Measurements from ENCODE around the gene TNFSF13B. TPM values are rescaled to one million over a fixed set of nuclear protein-coding genes. Genes with fewer than 3 reads are reported as not detected.
A peak's percentile ranks its signal among the peaks of the same experiment; 100 is the strongest.

The TNFSF13B gene
- total and polyA plus RNA-seq, 5 donors = 1.4 to 4.6 (median 2.5) TPM

- intact Hi-C loops (cut with DNase I) = no loop called here
- 90% methylated on average over 9 of the region's 9 CpGs for WGBS
- Histone ChIP-seq H3K9me3 (ENCODE audit: control insufficient read depth, low read length) (no peaks in the 10 kb centered on the region), H3K27ac (ENCODE audit: low read length) (no peak overlapping the region), H3K4me1 (ENCODE audit: control insufficient read depth, insufficient read depth, low read length) (no peaks in the 10 kb centered on the region), H3K4me3 (ENCODE audit: low read length) (no peak overlapping the region), H3K27me3 (ENCODE audit: control insufficient read depth, insufficient read depth) (no peaks in the 10 kb centered on the region)
- no peak for ATAC-seq
- DNase-seq = no peak
Measured at GRCh38 chr13:108350579-108350978, 81.1 kb downstream of the TNFSF13B start.

GRCh38 chr13:108352599-108352998, 83.1 kb downstream of the TNFSF13B start:
- DNase-seq (no peak), ATAC-seq (peak; percentile 73 to 84)
- Histone ChIP-seq H3K4me3 (ENCODE audit: low read length) (no peak overlapping the region), H3K27me3 (ENCODE audit: control insufficient read depth, insufficient read depth) (no peaks in the 10 kb centered on the region), H3K4me1 (ENCODE audit: control insufficient read depth, insufficient read depth, low read length) (no peaks in the 10 kb centered on the region), H3K27ac (ENCODE audit: low read length) (no peak overlapping the region), H3K9me3 (ENCODE audit: control insufficient read depth, low read length) (no peaks in the 10 kb centered on the region)
- WGBS = 32% methylated on average over 3 of the region's 3 CpGs
- intact Hi-C loops (cut with DNase I) = no loop called here

DNA sequence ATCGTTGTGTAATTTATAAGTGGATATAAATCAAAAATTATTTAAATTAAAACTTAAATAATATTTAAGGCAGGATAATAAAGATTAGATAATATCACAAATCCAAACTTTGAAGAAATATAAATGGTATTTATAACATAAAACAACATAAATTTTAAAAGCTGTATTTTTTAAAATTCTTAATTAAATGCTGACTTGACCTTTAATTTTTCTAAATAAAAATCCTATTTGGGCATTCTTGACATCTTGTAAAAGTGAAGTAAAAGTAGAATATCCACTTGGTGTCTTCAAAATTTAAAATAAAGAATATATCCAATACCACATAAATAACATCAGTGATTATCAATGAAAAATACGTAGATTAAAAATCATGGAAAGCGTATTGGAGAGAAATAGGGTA, 87.7 kb downstream of the TNFSF13B start:
- Histone ChIP-seq H3K27ac (ENCODE audit: low read length) (no peak overlapping the region), H3K4me1 (ENCODE audit: control insufficient read depth, insufficient read depth, low read length) (no peaks in the 10 kb centered on the region), H3K4me3 (ENCODE audit: low read length) (no peak overlapping the region), H3K27me3 (ENCODE audit: control insufficient read depth, insufficient read depth) (no peaks in the 10 kb centered on the region), H3K9me3 (ENCODE audit: control insufficient read depth, low read length) (no peaks in the 10 kb centered on the region)
- intact Hi-C loops (cut with DNase I) = no loop called here
- ATAC-seq (no peak), DNase-seq (no peak)
- WGBS = 93% methylated on average over 3 of the region's 3 CpGs

Other genes with a start within 250 kb of the TNFSF13B start
- 10 to 100 TPM in 1 of 4 donors, 1 to 10 TPM in 3; 8.8 to 13.3 (median 9.7) TPM for gene LIG4, start 54.2 kb upstream of the TNFSF13B start, total RNA-seq
- gene LIG4, start 54.2 kb upstream of the TNFSF13B start, polyA plus RNA-seq = 6.4 TPM
- 1 to 10 TPM; 5.6 to 7.2 (median 5.8) TPM for gene ABHD13, start 51.3 kb upstream of the TNFSF13B start, total RNA-seq
- 4.3 TPM for gene ABHD13, start 51.3 kb upstream of the TNFSF13B start, polyA plus RNA-seq

Data from right cardiac atrium (tissue), 5 donors.